D721Med (cell line): Measurements from ENCODE around the gene ANO8.
A peak's percentile ranks its signal among the peaks of the same experiment; 100 is the strongest.
"Not testable (repeated sequence)": the region's sequence is repeated elsewhere in the genome, so short reads cannot be mapped to it uniquely, and the experiment has no call there.

Source experiments
- DNase-seq: peaks from one replicate; pipeline ENCODE4 v3.0.0; 2011; ENCODE audit warnings: low spot score; ENCODE audit not compliant: insufficient read length
- FAIRE-seq: peaks from 2 replicates; lab custom pipeline; 2011; peaks lifted over from hg19 to GRCh38; lab: Jason Lieb, UNC
- CTCF ChIP-seq: IDR thresholded peaks from 2 replicates; pipeline ENCODE4 v1.5.1; 2012; ENCODE audit warnings: mild to moderate bottlenecking, control low read depth; ENCODE audit not compliant: insufficient read depth; ENCODE audit errors: missing control alignments

The ANO8 gene

GRCh38 chr19:17281391-17282304 is 53.0 kb downstream of the ANO8 start, which contains the start of gene ANKLE1:
ANKLE1 (plus strand) TSS chr19:17281901; CDS start chr19:17281921, 20 bp downstream.
- peak; percentile 87 for DNase-seq
- no peak for TF ChIP-seq CTCF
- FAIRE-seq, result no peak

GRCh38 chr19:17279436-17279835 is 55.2 kb downstream of the ANO8 start:
- DNase-seq (no peak), FAIRE-seq (no peak)
- TF ChIP-seq CTCF, result no peak

- DNase-seq (no peak), FAIRE-seq (no peak)
- no peak for TF ChIP-seq CTCF
Measured at GRCh38 chr19:17275441-17276175, 59.0 kb downstream of the ANO8 start.

GRCh38 chr19:17274892-17275291 is 59.8 kb downstream of the ANO8 start:
- not testable (repeated sequence) for DNase-seq, FAIRE-seq
